DMS 273 (cell line): ENCODE data around the gene DGUOK.

Experiments
- DNase-seq: peaks from one replicate; lab custom pipeline; 2025; ENCODE audit not compliant: unreplicated experiment; lab: John Stamatoyannopoulos, UW

Gene DGUOK

GRCh38 chr2:73993778-73994177 is 67.1 kb downstream of the DGUOK start:
- no peak for DNase-seq

GRCh38 chr2:73994178-73994831 is 67.6 kb downstream of the DGUOK start:
- DNase-seq = no peak

GRCh38 chr2:73995810-73996209 is 69.1 kb downstream of the DGUOK start:
- DNase-seq = no peak

GRCh38 chr2:73997813-73998212 is 71.1 kb downstream of the DGUOK start:
- no peak for DNase-seq

- no peak for DNase-seq
Observed at GRCh38 chr2:73998451-73998850, 71.8 kb downstream of the DGUOK start.

GRCh38 chr2:73998933-73999332 is 72.3 kb downstream of the DGUOK start:
- no peak for DNase-seq

- peak; percentile 60 for DNase-seq
Observed at GRCh38 chr2:73999881-74000597, 73.4 kb downstream of the DGUOK start.

GRCh38 chr2:74000666-74001065 is 74.0 kb downstream of the DGUOK start:
- peak; percentile 54 for DNase-seq

- DNase-seq = no peak
Observed at GRCh38 chr2:74001121-74001520, 74.4 kb downstream of the DGUOK start.

- DNase-seq = no peak
Observed at GRCh38 chr2:74001781-74002504, 75.3 kb downstream of the DGUOK start.

GRCh38 chr2:74002505-74003421 is 76.1 kb downstream of the DGUOK start:
- DNase-seq = peak; percentile 96

GRCh38 chr2:74003494-74004211 is 77.0 kb downstream of the DGUOK start:
- DNase-seq = peak; percentile 83

- peak; percentile 90 for DNase-seq
Observed at GRCh38 chr2:74004212-74005182, 77.8 kb downstream of the DGUOK start.

GRCh38 chr2:74005786-74006185 is 79.1 kb downstream of the DGUOK start:
- peak; percentile 82 for DNase-seq

GRCh38 chr2:74006459-74006858 is 79.8 kb downstream of the DGUOK start:
- peak; percentile 73 for DNase-seq

- DNase-seq = peak; percentile 18
Observed at GRCh38 chr2:74007121-74007520, 80.4 kb downstream of the DGUOK start.

- DNase-seq = no peak
Observed at GRCh38 chr2:74007711-74008110, 81.0 kb downstream of the DGUOK start.
